Stimulated activated CD4-positive, alpha-beta T cell treated with anti-CD3 and anti-CD28 coated beads, Interleukin-2, amount 100 ng/mL, for 24 hours (primary cell): ENCODE results near the gene KIR3DL1.
"Not testable (repeated sequence)": the region's sequence is repeated elsewhere in the genome, so short reads cannot be mapped to it uniquely, and the experiment has no call there.

ENCODE experiments used
- DNase-seq, 2 donors: peaks; one replicate each; pipeline ENCODE4 v3.0.0-alpha.2; 2020

Gene KIR3DL1

DNA sequence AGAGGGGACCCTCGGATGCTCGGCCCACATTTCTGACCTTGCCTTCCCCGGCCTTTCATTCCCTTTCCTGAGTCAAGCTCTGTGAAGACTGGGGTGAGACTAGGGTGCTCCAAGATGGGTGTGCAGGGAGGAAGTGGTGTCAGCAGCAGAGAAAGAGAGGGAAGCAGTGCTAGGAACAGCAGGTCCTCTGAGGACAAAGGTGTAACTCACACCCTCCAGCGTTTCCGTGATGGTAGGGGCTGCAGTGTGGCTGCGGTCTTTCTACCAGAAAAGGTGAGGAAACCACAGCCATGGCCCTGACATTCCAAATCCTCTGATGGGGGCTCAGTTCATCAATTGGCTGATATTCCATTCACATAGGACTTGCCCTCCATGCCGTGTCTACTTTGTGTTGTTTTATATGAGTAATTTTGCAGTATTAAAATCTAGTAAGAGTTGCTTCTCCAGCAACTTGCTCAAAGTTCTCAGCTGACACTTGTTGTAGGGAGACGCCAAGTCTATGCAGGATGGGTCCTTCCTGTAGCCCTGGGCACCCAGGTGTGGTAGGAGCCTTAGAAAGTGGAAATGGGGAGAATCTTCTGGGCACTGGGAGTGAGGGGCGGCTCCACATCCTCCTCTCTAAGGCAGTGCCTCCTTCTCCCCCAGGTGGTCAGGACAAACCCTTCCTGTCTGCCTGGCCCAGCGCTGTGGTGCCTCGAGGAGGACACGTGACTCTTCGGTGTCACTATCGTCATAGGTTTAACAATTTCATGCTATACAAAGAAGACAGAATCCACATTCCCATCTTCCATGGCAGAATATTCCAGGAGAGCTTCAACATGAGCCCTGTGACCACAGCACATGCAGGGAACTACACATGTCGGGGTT, 1.6 kb downstream of the KIR3DL1 start:
- no peak for DNase-seq

- DNase-seq = not testable (repeated sequence)
Observed at GRCh38 chr19:54824416-54824815, 8.1 kb downstream of the KIR3DL1 start.

GRCh38 chr19:54825326-54825725, 9.1 kb downstream of the KIR3DL1 start:
- not testable (repeated sequence) for DNase-seq

GRCh38 chr19:54828064-54828463, 11.8 kb downstream of the KIR3DL1 start:
- DNase-seq = not testable (repeated sequence)

- DNase-seq = not testable (repeated sequence)
Observed at GRCh38 chr19:54832496-54832895, 16.2 kb downstream of the KIR3DL1 start, which contains the start of gene KIR2DS4. TSS of gene KIR2DS4 (plus strand) at chr19:54832676.

GRCh38 chr19:54835126-54835525, 18.9 kb downstream of the KIR3DL1 start:
- not testable (repeated sequence) for DNase-seq

GRCh38 chr19:54837522-54837921, 21.3 kb downstream of the KIR3DL1 start:
- not testable (repeated sequence) for DNase-seq

DNA sequence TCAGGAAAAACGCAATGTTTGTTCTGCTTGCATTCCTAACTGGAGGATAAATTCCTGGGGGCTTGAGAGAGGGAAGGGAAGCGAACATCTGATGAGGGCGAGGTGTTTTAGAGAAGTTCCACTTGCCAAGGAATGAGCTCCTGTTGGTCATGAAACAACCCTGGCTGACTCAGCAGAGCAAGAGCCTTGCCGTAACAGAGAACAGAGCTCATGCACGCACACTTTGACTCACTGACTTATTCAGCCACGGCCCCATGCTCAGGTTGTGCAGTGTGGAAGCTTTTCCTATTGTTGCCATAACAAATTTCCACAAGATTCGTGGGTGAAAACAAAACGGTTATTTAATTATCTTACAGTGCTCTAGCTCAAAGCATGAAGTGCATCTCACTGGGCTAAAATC, 26.9 kb downstream of the KIR3DL1 start:
- not testable (repeated sequence) for DNase-seq

GRCh38 chr19:54850061-54850640, 33.9 kb downstream of the KIR3DL1 start, which contains the start of gene KIR3DL2:
TSS of gene KIR3DL2 (plus strand) at chr19:54850443. CDS start at chr19:54850476, 33 bp downstream.
- not testable (repeated sequence) for DNase-seq

DNA sequence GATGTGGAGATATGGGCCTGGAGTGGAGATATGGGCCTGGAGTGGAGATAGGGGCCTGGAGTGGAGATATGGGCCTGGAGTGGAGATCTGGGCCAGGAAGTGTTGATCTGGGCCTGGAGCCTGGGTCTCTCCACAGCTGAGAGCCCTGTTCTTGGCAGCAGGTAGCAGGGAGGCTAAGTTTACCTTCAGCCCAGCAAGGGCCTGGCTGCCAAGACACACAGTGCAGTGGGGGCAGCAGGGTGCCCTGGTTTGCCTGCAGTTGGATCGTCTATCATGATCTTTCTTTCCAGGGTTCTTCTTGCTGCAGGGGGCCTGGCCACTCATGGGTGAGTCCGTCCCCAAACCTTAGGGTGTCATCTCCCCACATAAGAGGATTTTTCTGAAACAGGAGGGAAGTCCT, 34.7 kb downstream of the KIR3DL1 start:
- DNase-seq = no peak

GRCh38 chr19:54851353-54851752, 35.1 kb downstream of the KIR3DL1 start:
- no peak for DNase-seq

DNA sequence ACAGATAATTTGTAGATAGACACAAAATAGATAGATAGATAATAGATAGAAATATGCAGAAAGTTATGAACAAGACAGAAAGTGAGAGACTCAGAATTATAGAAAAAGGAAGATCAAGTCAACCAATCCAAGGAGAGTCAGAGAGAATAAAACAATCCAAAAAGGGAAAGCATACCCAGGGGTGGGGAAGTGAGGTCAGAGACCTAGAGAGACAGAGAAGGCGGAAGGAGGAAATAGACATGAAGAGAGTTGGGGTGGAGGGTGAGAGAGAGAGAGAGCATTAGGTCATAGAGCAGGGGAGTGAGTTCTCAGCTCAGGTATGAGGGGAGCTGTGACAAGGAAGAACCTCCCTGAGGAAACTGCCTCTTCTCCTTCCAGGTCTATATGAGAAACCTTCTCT, 39.0 kb downstream of the KIR3DL1 start:
- DNase-seq = not testable (repeated sequence)

- DNase-seq = not testable (repeated sequence)
Observed at GRCh38 chr19:54858476-54858875, 42.2 kb downstream of the KIR3DL1 start.

- not testable (repeated sequence) for DNase-seq
Observed at GRCh38 chr19:54859421-54859820, 43.2 kb downstream of the KIR3DL1 start.

DNA sequence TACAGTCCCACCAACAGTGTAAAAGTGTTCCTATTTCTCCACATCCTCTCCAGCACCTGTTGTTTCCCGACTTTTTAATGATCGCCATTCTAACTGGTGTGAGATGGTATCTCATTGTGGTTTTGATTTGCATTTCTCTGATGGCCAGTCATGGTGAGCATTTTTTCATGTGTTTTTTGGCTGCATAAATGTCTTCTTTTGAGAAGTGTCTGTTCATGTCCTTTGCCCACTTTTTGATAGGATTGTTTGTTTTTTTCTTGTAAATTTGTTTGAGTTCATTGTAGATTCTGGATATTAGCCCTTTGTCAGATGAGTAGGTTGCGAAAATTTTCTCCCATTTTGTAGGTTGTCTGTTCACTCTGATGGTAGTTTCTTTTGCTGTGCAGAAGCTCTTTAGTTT, 47.2 kb downstream of the KIR3DL1 start:
- not testable (repeated sequence) for DNase-seq

GRCh38 chr19:54871696-54872095, 55.4 kb downstream of the KIR3DL1 start:
- no peak for DNase-seq

- DNase-seq = no peak
Observed at GRCh38 chr19:54873990-54874389, 57.7 kb downstream of the KIR3DL1 start, which contains the start of gene FCAR. TSS of gene FCAR (plus strand) at chr19:54874235. CDS start at chr19:54874290, 55 bp downstream.

DNA sequence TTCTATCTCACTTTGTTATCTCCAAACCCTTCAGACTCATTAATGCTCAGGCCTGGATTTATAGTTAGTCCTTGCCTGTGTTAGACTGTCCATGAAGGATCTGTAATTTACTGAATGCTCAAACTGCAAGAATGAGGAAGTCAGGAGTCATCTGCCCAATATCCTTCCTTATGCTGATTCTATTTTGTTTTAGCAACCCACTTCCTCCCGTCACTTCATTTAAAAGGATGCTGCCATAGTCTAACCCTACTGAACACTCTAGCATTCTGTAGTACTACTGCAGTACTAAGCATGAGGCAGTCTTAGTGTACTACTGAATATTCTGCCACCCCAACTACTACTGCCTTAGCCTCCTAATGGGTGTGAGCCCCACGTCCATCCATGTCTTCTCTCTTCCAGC, 59.2 kb downstream of the KIR3DL1 start:
- DNase-seq = no peak

DNA sequence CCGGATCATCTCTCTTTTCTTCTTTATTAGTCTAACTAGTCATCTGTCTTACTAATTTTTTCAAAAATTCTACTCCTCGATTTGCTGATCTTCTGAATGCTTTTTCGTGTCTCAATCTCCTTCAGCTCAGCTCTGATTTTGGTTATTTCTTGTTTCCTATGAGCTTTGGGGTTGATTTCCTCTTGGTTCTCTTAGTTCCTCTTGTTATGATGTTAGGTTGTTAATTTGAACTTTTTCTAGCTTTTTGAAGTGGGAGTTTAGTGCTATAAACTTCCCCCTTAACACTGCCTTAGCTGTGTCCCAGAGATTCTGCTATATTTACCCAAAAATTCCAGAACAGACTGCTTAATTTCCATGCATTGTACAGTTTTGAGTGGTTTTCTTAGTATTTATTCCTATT, 61.2 kb downstream of the KIR3DL1 start:
- no peak for DNase-seq
